Vagina (tissue), 2 donors: ENCODE data around the gene CR1.

ENCODE experiments used
- POLR2A ChIP-seq, 2 donors: fragments of 450-650 bp; IDR thresholded peaks; one replicate each; pipeline ENCODE4 v1.6.1; 2017; ENCODE audit warnings: antibody characterized with exemption in 2 of 2, mild to moderate bottlenecking in 2 of 2, moderate library complexity in 2 of 2
- POLR2AphosphoS5 ChIP-seq, 2 donors: sonication (generic); formaldehyde crosslinking; IDR thresholded peaks; one replicate each; pipeline ENCODE4 v1.9.0; 2017; ENCODE audit warnings: antibody characterized with exemption in 2 of 2, mild to moderate bottlenecking in 2 of 2, low read depth in 1 of 2; ENCODE audit not compliant: insufficient read depth in 1 of 2
- TF ChIP-seq, protein P1 (sequence below), 3 experiments: fragments of 450-650 bp in 2 of 3; fragments of 200-600 bp in 1 of 3; sonication (generic) in 1 of 3; IDR thresholded peaks; one replicate each; pipeline ENCODE4 v1.5.1; 2017 to 2019; ENCODE audit warnings: antibody characterized with exemption in 3 of 3, mild to moderate bottlenecking in 2 of 3, moderate library complexity in 2 of 3

DNA sequence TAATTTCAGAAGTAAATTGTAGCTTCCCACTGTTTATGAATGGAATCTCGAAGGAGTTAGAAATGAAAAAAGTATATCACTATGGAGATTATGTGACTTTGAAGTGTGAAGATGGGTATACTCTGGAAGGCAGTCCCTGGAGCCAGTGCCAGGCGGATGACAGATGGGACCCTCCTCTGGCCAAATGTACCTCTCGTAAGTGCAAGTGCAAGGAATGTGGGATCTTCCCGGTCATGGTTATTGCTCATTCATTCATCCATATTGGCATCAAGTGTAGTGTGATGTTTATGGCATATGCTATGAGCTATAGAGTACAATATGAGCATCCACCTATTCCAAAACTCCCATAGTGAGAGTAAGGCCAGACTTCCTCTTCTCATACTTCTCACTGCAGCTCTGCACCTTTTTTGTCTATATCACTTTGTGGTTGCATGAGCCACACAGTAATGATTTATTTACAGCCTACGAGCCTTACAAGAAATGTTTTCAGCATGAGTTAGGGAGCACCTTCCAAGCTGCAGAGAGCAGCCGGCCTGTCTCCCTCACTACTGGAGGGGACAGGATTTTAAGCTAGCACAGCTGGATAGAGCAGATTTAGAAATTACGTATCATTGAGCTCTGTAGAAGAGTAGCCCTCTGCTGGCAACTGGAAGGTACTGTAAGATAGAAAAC is 124.0 kb downstream of the CR1 start:
- no peak for TF ChIP-seq POLR2A (IDR thresholded peaks at IDR 0.05)
- TF ChIP-seq, protein P1, sequence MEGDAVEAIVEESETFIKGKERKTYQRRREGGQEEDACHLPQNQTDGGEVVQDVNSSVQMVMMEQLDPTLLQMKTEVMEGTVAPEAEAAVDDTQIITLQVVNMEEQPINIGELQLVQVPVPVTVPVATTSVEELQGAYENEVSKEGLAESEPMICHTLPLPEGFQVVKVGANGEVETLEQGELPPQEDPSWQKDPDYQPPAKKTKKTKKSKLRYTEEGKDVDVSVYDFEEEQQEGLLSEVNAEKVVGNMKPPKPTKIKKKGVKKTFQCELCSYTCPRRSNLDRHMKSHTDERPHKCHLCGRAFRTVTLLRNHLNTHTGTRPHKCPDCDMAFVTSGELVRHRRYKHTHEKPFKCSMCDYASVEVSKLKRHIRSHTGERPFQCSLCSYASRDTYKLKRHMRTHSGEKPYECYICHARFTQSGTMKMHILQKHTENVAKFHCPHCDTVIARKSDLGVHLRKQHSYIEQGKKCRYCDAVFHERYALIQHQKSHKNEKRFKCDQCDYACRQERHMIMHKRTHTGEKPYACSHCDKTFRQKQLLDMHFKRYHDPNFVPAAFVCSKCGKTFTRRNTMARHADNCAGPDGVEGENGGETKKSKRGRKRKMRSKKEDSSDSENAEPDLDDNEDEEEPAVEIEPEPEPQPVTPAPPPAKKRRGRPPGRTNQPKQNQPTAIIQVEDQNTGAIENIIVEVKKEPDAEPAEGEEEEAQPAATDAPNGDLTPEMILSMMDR (IDR thresholded peaks at IDR 0.05): peak in 2 of 3 experiments; percentile 24 to 36
- TF ChIP-seq POLR2AphosphoS5 (IDR thresholded peaks at IDR 0.05; ENCODE audit: insufficient read depth in 1 of 2, low read depth in 1 of 2): no peak
